HEK293 (cell line): ENCODE results near the gene SMURF2.

ENCODE experiments used
- CTCF ChIA-PET: fragments of 350-600 bp; formaldehyde crosslinking; extraction: SDS; loops from one replicate; lab custom pipeline; 2021; ENCODE audit warnings: antibody characterized with exemption; lab: Yijun Ruan, JAX
- POLR2A ChIA-PET: fragments of 300-600 bp; formaldehyde crosslinking; extraction: SDS; loops from one replicate; lab custom pipeline; 2020; ENCODE audit warnings: antibody characterized with exemption, inconsistent platforms; lab: Yijun Ruan, JAX
- H3K27ac ChIP-seq: fragments of 200-500 bp; sonication (Bioruptor generic); 2 replicates; pipeline ENCODE4 v1.5.1; 2014; ENCODE audit warnings: low read depth, low read length, control low read depth, inconsistent platforms; ENCODE audit errors: extremely low read depth
- H3K36me3 ChIP-seq, 2 experiments: fragments of 200-500 bp in 1 of 2; sonication (Bioruptor generic) in 1 of 2; 1 replicate in 1 of 2; 2 replicates in 1 of 2; pipeline ENCODE4 v1.5.1; 2014 to 2017; ENCODE audit warnings: inconsistent platforms in 2 of 2, low read length in 2 of 2; ENCODE audit not compliant: control insufficient read depth in 2 of 2, insufficient read depth in 1 of 2
- H3K4me1 ChIP-seq: fragments of 200-500 bp; sonication (Bioruptor generic); 2 replicates; pipeline ENCODE4 v1.5.1; 2014; ENCODE audit warnings: mild to moderate bottlenecking, low read length, inconsistent platforms; ENCODE audit not compliant: control insufficient read depth, insufficient read depth
- H3K4me3 ChIP-seq: 2 replicates; pipeline ENCODE4 v1.5.1; 2011; ENCODE audit warnings: low read depth, mild to moderate bottlenecking, control low read depth, low read length, moderate library complexity
- H3K9me3 ChIP-seq: fragments of 200-500 bp; sonication (Bioruptor generic); 2 replicates; pipeline ENCODE4 v1.5.1; 2014; ENCODE audit warnings: low read depth, low read length, inconsistent platforms; ENCODE audit not compliant: control insufficient read depth, insufficient read depth
- GLI2 ChIP-seq: fragments of 450-650 bp; formaldehyde crosslinking; IDR thresholded peaks from 2 replicates; pipeline ENCODE4; 2017; ENCODE audit warnings: missing biosample characterization, missing genetic modification characterization, low read depth, borderline replicate concordance
- KLF9 ChIP-seq: fragments of 450-650 bp; formaldehyde crosslinking; IDR thresholded peaks from 2 replicates; pipeline ENCODE4 v1.5.1; 2016; ENCODE audit warnings: missing biosample characterization, missing genetic modification characterization, low read depth
- OVOL3 ChIP-seq: fragments of 450-650 bp; formaldehyde crosslinking; IDR thresholded peaks from 2 replicates; pipeline ENCODE4 v1.5.1; 2016; ENCODE audit warnings: missing biosample characterization, missing genetic modification characterization
- PRDM10 ChIP-seq: fragments of 450-650 bp; formaldehyde crosslinking; IDR thresholded peaks from 2 replicates; pipeline ENCODE4 v1.5.1; 2016; ENCODE audit warnings: missing biosample characterization, missing genetic modification characterization
- SETDB1 ChIP-seq: IDR thresholded peaks from one replicate; pipeline ENCODE4 v1.6.1; 2017; ENCODE audit warnings: mild to moderate bottlenecking, low read length, moderate library complexity, mixed read lengths; ENCODE audit not compliant: insufficient read length
- SP2 ChIP-seq: fragments of 450-650 bp; formaldehyde crosslinking; IDR thresholded peaks from 2 replicates; pipeline ENCODE4 v1.5.1; 2016; ENCODE audit warnings: missing biosample characterization, missing genetic modification characterization
- TRIM28 ChIP-seq: IDR thresholded peaks from 2 replicates; pipeline ENCODE4 v1.6.1; 2011; ENCODE audit warnings: low read length, control low read depth, borderline replicate concordance
- WT1 ChIP-seq: fragments of 450-650 bp; formaldehyde crosslinking; IDR thresholded peaks from 2 replicates; pipeline ENCODE4 v1.5.1; 2016; ENCODE audit warnings: missing biosample characterization, missing genetic modification characterization
- ZBTB44 ChIP-seq: fragments of 450-650 bp; IDR thresholded peaks from 2 replicates; pipeline ENCODE4 v1.5.1; 2018; ENCODE audit warnings: missing biosample characterization, mild to moderate bottlenecking, missing genetic modification characterization
- ZIC2 ChIP-seq: fragments of 450-650 bp; formaldehyde crosslinking; IDR thresholded peaks from 2 replicates; pipeline ENCODE4 v1.5.1; 2016; ENCODE audit warnings: missing biosample characterization, missing genetic modification characterization
- ZNF146 ChIP-seq: fragments of 450-650 bp; formaldehyde crosslinking; IDR thresholded peaks from 2 replicates; pipeline ENCODE4 v1.5.1; 2016; ENCODE audit warnings: missing biosample characterization, missing genetic modification characterization
- ZNF175 ChIP-seq: fragments of 450-650 bp; formaldehyde crosslinking; IDR thresholded peaks from 2 replicates; pipeline ENCODE4 v1.5.1; 2016; ENCODE audit warnings: missing biosample characterization, missing genetic modification characterization
- ZNF202 ChIP-seq: fragments of 450-650 bp; formaldehyde crosslinking; IDR thresholded peaks from 2 replicates; pipeline ENCODE4 v1.5.1; 2016; ENCODE audit warnings: missing biosample characterization, missing genetic modification characterization, borderline replicate concordance
- ZNF391 ChIP-seq: fragments of 450-650 bp; formaldehyde crosslinking; IDR thresholded peaks from 2 replicates; pipeline ENCODE4 v1.5.1; 2016; ENCODE audit warnings: low read depth, missing biosample characterization, missing genetic modification characterization, borderline replicate concordance
- ZNF394 ChIP-seq: fragments of 450-650 bp; formaldehyde crosslinking; IDR thresholded peaks from 2 replicates; pipeline ENCODE4 v1.5.1; 2016; ENCODE audit warnings: missing biosample characterization, missing genetic modification characterization, mild to moderate bottlenecking, moderate library complexity, borderline replicate concordance
- ZNF426 ChIP-seq: fragments of 450-650 bp; formaldehyde crosslinking; IDR thresholded peaks from 2 replicates; pipeline ENCODE4 v1.5.1; 2017; ENCODE audit warnings: missing biosample characterization, missing genetic modification characterization, mild to moderate bottlenecking, inconsistent platforms, moderate library complexity
- ZNF544 ChIP-seq: fragments of 450-650 bp; formaldehyde crosslinking; IDR thresholded peaks from 2 replicates; pipeline ENCODE4 v1.5.0; 2017; ENCODE audit warnings: missing biosample characterization, missing genetic modification characterization
- ZNF596 ChIP-seq: fragments of 450-650 bp; IDR thresholded peaks from 2 replicates; pipeline ENCODE4 v1.5.0; 2018; ENCODE audit warnings: missing biosample characterization, mild to moderate bottlenecking, missing genetic modification characterization, moderate library complexity
- ZNF600 ChIP-seq: fragments of 450-650 bp; formaldehyde crosslinking; IDR thresholded peaks from 2 replicates; pipeline ENCODE4 v1.5.1; 2016; ENCODE audit warnings: missing biosample characterization, missing genetic modification characterization
- ZNF624 ChIP-seq: fragments of 450-650 bp; formaldehyde crosslinking; IDR thresholded peaks from 2 replicates; pipeline ENCODE4 v1.5.1; 2017; ENCODE audit warnings: missing biosample characterization, missing genetic modification characterization
- ZNF629 ChIP-seq: fragments of 450-650 bp; formaldehyde crosslinking; IDR thresholded peaks from 2 replicates; pipeline ENCODE4 v1.5.1; 2017; ENCODE audit warnings: missing biosample characterization, missing genetic modification characterization
- ZNF768 ChIP-seq: fragments of 450-650 bp; formaldehyde crosslinking; IDR thresholded peaks from 2 replicates; pipeline ENCODE4 v1.5.1; 2018; ENCODE audit warnings: missing biosample characterization, mild to moderate bottlenecking, missing genetic modification characterization
- ZNF792 ChIP-seq: fragments of 450-650 bp; formaldehyde crosslinking; IDR thresholded peaks from 2 replicates; pipeline ENCODE4 v1.5.1; 2016; ENCODE audit warnings: missing biosample characterization, missing genetic modification characterization
- TF ChIP-seq, protein P1 (sequence below): fragments of 450-650 bp; formaldehyde crosslinking; IDR thresholded peaks from 2 replicates; pipeline ENCODE4 v1.5.1; 2016; ENCODE audit warnings: missing biosample characterization, missing genetic modification characterization
- TF ChIP-seq, protein P2 (sequence below): fragments of 450-650 bp; formaldehyde crosslinking; IDR thresholded peaks from 2 replicates; pipeline ENCODE4 v1.5.1; 2017; ENCODE audit warnings: missing biosample characterization, missing genetic modification characterization
- TF ChIP-seq, protein P3 (sequence below): fragments of 450-650 bp; formaldehyde crosslinking; IDR thresholded peaks from 2 replicates; pipeline ENCODE4 v1.5.1; 2016; ENCODE audit warnings: missing biosample characterization, missing genetic modification characterization

SMURF2 gene

DNA sequence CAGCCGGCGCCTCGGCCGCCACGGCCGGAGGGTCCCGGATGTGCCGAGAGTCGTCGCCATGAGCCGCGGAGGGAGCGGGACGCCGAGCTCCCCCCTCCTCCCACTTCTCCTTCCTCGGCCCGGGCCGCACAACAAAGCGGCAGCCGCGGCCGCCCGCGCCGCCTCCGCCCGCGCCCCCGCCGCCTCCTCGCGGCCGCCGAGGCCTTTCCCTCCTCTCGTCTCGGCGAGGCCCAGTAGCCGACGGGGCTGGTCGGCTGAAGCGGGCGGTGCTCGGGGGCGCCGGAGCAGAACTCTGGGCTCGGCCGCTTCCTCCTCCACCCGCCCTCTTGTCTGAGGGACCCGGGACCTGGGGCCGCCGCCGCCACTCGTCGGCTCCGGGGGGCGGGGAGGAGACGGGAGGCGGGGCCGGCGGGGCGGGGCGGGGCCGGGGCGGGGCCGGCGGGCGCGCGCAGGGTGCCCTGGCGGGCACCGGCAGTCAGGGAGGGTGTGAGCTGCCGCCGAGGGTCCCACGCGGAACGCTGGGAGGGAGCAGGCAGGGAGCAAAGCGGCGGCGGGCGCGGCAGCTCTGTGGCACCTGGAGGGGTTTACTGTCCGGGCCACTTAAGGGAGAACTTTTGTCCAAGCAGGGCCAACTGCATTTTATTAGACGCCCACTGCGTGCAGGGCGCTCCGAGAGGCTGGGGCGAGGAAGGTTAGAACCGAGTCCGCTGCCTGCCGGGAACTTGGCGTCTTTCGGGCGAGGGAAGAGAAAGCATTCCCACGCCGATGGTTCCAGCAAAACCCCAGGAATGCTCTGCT lies at the start of gene SMURF2:
Gene SMURF2 (minus strand): TSS at position 332 of the 798 bp plus-strand sequence. CDS start 427 bp downstream, outside the sequence.
- peak within 1 kb of the TSS; percentile 97 for H3K27ac ChIP-seq
- TF ChIP-seq SP2 (tag by site-specific recombination), result peak; percentile 37
- TF ChIP-seq ZNF544 (tag by site-specific recombination), result no peak
- no peak for TF ChIP-seq ZNF768
- peak; percentile 46; the same call in 1 of the 2 replicates for TF ChIP-seq WT1
- TF ChIP-seq ZNF629 (tag by site-specific recombination), result 0 out of 2 replicates have a peak, but pooled peaks have one; percentile 24
- TF ChIP-seq ZBTB44 (tag by site-specific recombination), result no peak
- peak; percentile 71 for TF ChIP-seq ZNF600 (tag by site-specific recombination)
- TF ChIP-seq GLI2 (tag by site-specific recombination), result no peak
- TF ChIP-seq KLF9 (tag by site-specific recombination), result peak; percentile 54; the same call in 1 of the 2 replicates
- TF ChIP-seq ZNF792 (tag by site-specific recombination), result peak; percentile 73; the same call in 1 of the 2 replicates
- no peak for TF ChIP-seq ZNF175 (tag by site-specific recombination)
- TF ChIP-seq PRDM10, result peak; percentile 37; the same call in 1 of the 2 replicates
- no peak for TF ChIP-seq TRIM28
- no peak for TF ChIP-seq ZNF202 (tag by site-specific recombination)
- TF ChIP-seq, protein P1, sequence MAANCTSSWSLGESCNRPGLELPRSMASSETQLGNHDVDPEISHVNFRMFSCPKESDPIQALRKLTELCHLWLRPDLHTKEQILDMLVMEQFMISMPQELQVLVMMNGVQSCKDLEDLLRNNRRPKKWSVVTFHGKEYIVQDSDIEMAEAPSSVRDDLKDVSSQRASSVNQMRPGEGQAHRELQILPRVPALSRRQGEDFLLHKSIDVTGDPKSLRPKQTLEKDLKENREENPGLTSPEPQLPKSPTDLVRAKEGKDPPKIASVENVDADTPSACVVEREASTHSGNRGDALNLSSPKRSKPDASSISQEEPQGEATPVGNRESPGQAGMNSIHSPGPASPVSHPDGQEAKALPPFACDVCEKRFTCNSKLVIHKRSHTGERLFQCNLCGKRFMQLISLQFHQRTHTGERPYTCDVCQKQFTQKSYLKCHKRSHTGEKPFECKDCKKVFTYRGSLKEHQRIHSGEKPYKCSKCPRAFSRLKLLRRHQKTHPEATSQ (tag by site-specific recombination), result no peak
- 0 out of 2 replicates have a peak, but pooled peaks have one; percentile 47 for TF ChIP-seq ZNF391 (tag by site-specific recombination)
- TF ChIP-seq ZNF426 (tag by site-specific recombination), result no peak
- TF ChIP-seq SETDB1, result no peak
- TF ChIP-seq ZNF596 (tag by site-specific recombination), result no peak
- 0 out of 2 replicates have a peak, but pooled peaks have one; percentile 18 for TF ChIP-seq ZIC2 (tag by site-specific recombination)
- no peak for TF ChIP-seq ZNF146 (tag by site-specific recombination)
- no peak for TF ChIP-seq ZNF624 (tag by site-specific recombination)
- TF ChIP-seq OVOL3, result no peak
- TF ChIP-seq, protein P2, sequence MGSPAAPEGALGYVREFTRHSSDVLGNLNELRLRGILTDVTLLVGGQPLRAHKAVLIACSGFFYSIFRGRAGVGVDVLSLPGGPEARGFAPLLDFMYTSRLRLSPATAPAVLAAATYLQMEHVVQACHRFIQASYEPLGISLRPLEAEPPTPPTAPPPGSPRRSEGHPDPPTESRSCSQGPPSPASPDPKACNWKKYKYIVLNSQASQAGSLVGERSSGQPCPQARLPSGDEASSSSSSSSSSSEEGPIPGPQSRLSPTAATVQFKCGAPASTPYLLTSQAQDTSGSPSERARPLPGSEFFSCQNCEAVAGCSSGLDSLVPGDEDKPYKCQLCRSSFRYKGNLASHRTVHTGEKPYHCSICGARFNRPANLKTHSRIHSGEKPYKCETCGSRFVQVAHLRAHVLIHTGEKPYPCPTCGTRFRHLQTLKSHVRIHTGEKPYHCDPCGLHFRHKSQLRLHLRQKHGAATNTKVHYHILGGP (tag by site-specific recombination), result no peak
- TF ChIP-seq, protein P3, sequence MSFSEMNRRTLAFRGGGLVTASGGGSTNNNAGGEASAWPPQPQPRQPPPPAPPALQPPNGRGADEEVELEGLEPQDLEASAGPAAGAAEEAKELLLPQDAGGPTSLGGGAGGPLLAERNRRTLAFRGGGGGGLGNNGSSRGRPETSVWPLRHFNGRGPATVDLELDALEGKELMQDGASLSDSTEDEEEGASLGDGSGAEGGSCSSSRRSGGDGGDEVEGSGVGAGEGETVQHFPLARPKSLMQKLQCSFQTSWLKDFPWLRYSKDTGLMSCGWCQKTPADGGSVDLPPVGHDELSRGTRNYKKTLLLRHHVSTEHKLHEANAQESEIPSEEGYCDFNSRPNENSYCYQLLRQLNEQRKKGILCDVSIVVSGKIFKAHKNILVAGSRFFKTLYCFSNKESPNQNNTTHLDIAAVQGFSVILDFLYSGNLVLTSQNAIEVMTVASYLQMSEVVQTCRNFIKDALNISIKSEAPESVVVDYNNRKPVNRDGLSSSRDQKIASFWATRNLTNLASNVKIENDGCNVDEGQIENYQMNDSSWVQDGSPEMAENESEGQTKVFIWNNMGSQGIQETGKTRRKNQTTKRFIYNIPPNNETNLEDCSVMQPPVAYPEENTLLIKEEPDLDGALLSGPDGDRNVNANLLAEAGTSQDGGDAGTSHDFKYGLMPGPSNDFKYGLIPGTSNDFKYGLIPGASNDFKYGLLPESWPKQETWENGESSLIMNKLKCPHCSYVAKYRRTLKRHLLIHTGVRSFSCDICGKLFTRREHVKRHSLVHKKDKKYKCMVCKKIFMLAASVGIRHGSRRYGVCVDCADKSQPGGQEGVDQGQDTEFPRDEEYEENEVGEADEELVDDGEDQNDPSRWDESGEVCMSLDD (tag by site-specific recombination), result no peak
- TF ChIP-seq ZNF394, result no peak

More for the DNA sequence above, at the start of gene SMURF2:
- ChIA-PET POLR2A (interaction anchor here (0.6 to 1.9 kb wide), 10 partner anchors 8 to 226 kb away, joined by 3 to 12 read pairs (median 3); partner anchors contain the start of genes CEP95 and DDX5), CTCF (interaction anchor here (1.2 kb wide), 1 partner anchor 115 kb away, joined by 4 read pairs; no protein-coding TSS in a partner anchor)
- Histone ChIP-seq H3K4me1 (peaks cover 21% of the 10 kb centered on the region), H3K4me3 (peak within 1 kb of the TSS; percentile 82), H3K9me3 (no peaks in the 10 kb centered on the region), H3K36me3 (no peaks in the 10 kb centered on the region)
